Mesenchymal stem cell (in vitro differentiated cells and primary cell): ENCODE data around the gene ZNF81. TPM values are rescaled to one million over a fixed set of nuclear protein-coding genes. Genes with fewer than 3 reads are reported as not detected.
A peak's percentile ranks its signal among the peaks of the same experiment; 100 is the strongest.

Experiments
- DNase-seq: peaks from one replicate; pipeline ENCODE4 v3.0.0-alpha.2; 2013
- H2AFZ ChIP-seq: one replicate; pipeline ENCODE4 v1.6.1; 2013; ENCODE audit warnings: low read depth, mild to moderate bottlenecking, control low read depth, inconsistent platforms, low read length, moderate library complexity
- H2AK5ac ChIP-seq: 2 replicates; pipeline ENCODE4 v1.6.1; 2013; ENCODE audit warnings: low read length, moderate library complexity, mild to moderate bottlenecking, inconsistent platforms; ENCODE audit not compliant: severe bottlenecking
- H2BK120ac ChIP-seq: one replicate; pipeline ENCODE4 v1.6.1; 2013; ENCODE audit warnings: low read depth, mild to moderate bottlenecking, inconsistent platforms, low read length, moderate library complexity
- H2BK12ac ChIP-seq, 2 experiments: one replicate each; pipeline ENCODE4 v1.6.1; 2013; ENCODE audit warnings: inconsistent platforms in 2 of 2, low read length in 2 of 2, mild to moderate bottlenecking in 2 of 2, moderate library complexity in 2 of 2, control low read depth in 1 of 2
- H2BK15ac ChIP-seq: one replicate; pipeline ENCODE4 v1.6.1; 2013; ENCODE audit warnings: mild to moderate bottlenecking, low read depth, inconsistent platforms; ENCODE audit not compliant: poor library complexity, severe bottlenecking
- H2BK5ac ChIP-seq: 2 replicates; pipeline ENCODE4 v1.6.1; 2013; ENCODE audit warnings: low read depth, mild to moderate bottlenecking, low read length, control low read depth, inconsistent platforms; ENCODE audit not compliant: poor library complexity, severe bottlenecking
- H3K14ac ChIP-seq, 2 experiments: one replicate each; pipeline ENCODE4 v1.6.1; 2013; ENCODE audit warnings: inconsistent platforms in 2 of 2, low read length in 2 of 2, control low read depth in 1 of 2, mild to moderate bottlenecking in 1 of 2, moderate library complexity in 1 of 2
- H3K18ac ChIP-seq, 2 experiments: one replicate each; pipeline ENCODE4 v1.6.1; 2013; ENCODE audit warnings: inconsistent platforms in 2 of 2, low read length in 2 of 2, control low read depth in 1 of 2, low read depth in 1 of 2, mild to moderate bottlenecking in 1 of 2
- H3K23ac ChIP-seq, 2 experiments: one replicate each; pipeline ENCODE4 v1.6.1; 2013; ENCODE audit warnings: inconsistent platforms in 2 of 2, low read length in 2 of 2, mild to moderate bottlenecking in 2 of 2, moderate library complexity in 2 of 2, control low read depth in 1 of 2
- H3K27ac ChIP-seq: 2 replicates; pipeline ENCODE4 v1.5.1; 2013; ENCODE audit warnings: mild to moderate bottlenecking, moderate library complexity, low read length, control low read depth, inconsistent platforms; ENCODE audit not compliant: poor library complexity, severe bottlenecking
- H3K27me3 ChIP-seq, 2 experiments: 2 replicates each; pipeline versions ENCODE4 v1.6.1 to v1.7.0; 2013; ENCODE audit warnings: low read length in 2 of 2, mild to moderate bottlenecking in 2 of 2, moderate library complexity in 2 of 2, control low read depth in 1 of 2, inconsistent platforms in 1 of 2; ENCODE audit not compliant: control insufficient read depth in 1 of 2, insufficient read depth in 1 of 2
- H3K36me3 ChIP-seq, 2 experiments: 2 replicates each; pipeline versions ENCODE4 v1.6.1 to v1.7.0; 2013; ENCODE audit warnings: low read length in 2 of 2, control low read depth in 1 of 2, inconsistent platforms in 1 of 2, low read depth in 1 of 2, mild to moderate bottlenecking in 1 of 2; ENCODE audit not compliant: insufficient read depth in 2 of 2, control insufficient read depth in 1 of 2
- H3K4ac ChIP-seq, 2 experiments: one replicate each; pipeline ENCODE4 v1.6.1; 2013; ENCODE audit warnings: inconsistent platforms in 2 of 2, low read length in 2 of 2, mild to moderate bottlenecking in 2 of 2, moderate library complexity in 2 of 2, control low read depth in 1 of 2, low read depth in 1 of 2
- H3K4me1 ChIP-seq: 2 replicates; pipeline ENCODE4 v1.6.1; 2013; ENCODE audit warnings: low read depth, low read length, control low read depth; ENCODE audit not compliant: control insufficient read depth, insufficient read depth
- H3K4me2 ChIP-seq: 2 replicates; pipeline ENCODE4 v1.6.1; 2013; ENCODE audit warnings: low read length, mild to moderate bottlenecking, inconsistent platforms; ENCODE audit not compliant: poor library complexity, severe bottlenecking
- H3K4me3 ChIP-seq, 2 experiments: 2 replicates each; pipeline versions ENCODE4 v1.5.1 to v1.7.0; 2013; ENCODE audit warnings: low read length in 2 of 2, mild to moderate bottlenecking in 2 of 2, control low read depth in 1 of 2, low read depth in 1 of 2; ENCODE audit not compliant: insufficient read depth in 1 of 2
- H3K79me1 ChIP-seq: replicated peaks from 2 replicates; pipeline ENCODE4 v1.6.1; 2013; ENCODE audit warnings: mild to moderate bottlenecking, control low read depth, low read length, inconsistent platforms; ENCODE audit not compliant: poor library complexity, severe bottlenecking
- H3K9ac ChIP-seq: 2 replicates; pipeline ENCODE4 v1.7.0; 2013; ENCODE audit warnings: mild to moderate bottlenecking, low read length, moderate library complexity
- H3K9me3 ChIP-seq: 2 replicates; pipeline ENCODE4 v1.7.0; 2013; ENCODE audit warnings: mild to moderate bottlenecking, low read length; ENCODE audit not compliant: control insufficient read depth
- H4K8ac ChIP-seq: one replicate; pipeline ENCODE4 v1.6.1; 2013; ENCODE audit warnings: inconsistent platforms, mild to moderate bottlenecking, low read length, moderate library complexity
- H4K91ac ChIP-seq: one replicate; pipeline ENCODE4 v1.6.1; 2013; ENCODE audit warnings: mild to moderate bottlenecking, low read length, inconsistent platforms
- WGBS: methylation state at CpG from one replicate; pipeline ENCODE4 v1.1.7; 2013; ENCODE audit warnings: mixed read lengths; 5-methylcytosine and 5-hydroxymethylcytosine counted together
- polyA plus RNA-seq, 2 experiments: library from polyadenylated mRNA; stranded (reverse); fragments of 200-250 nt; gene quantifications; one replicate each; pipeline ENCODE4 v1.2.3, GENCODE V29; 2013

The ZNF81 gene
- 2.8 TPM for polyA plus RNA-seq (2013, experiment 1 of 2)
- 3.2 TPM for polyA plus RNA-seq (2013, experiment 2 of 2)

DNA sequence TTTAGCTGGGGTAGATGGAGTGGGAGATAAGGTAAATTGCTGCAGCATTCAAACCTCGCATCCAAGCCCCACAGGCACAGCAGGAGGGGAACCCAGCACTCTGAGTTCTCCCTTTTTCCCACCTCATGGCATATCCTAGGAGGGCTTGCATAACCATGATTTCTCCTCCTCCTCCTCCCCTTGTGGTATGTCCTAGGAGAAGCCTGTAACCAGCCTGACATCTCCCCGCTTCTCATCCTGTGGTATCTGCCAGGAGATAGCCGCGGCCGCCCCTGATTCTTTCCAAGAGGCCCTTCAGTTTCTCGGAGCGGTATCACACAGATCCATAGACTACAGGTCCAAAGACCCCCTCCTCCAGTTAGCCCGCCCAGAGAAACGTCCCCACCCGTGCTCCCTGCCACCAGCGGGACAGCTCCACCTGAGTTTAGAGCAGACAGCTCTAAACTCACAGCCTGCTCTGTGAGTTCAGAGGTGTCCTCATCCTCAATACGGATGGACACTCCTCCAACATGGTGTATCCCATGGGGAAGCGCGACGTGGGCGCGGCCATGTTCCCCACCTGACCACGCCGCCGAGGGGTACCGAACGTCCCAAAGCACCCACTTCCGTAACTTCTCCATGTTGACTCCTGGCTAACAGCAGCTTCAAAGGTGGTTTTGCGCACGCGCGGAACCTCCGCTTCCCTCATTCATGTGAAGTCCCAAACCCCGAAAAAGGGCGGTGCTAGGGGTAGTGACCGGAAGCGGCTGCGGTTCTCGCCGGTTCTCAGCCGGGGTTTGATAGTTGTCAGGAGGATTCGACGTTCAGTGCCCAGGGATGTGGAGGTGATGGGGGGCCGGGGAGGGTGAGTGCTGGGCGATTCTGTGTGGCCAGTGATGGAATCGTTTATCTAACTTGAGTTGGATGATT lies at the start of gene ZNF81:
ZNF81 (plus strand) TSS at position 739 of the 909 bp plus-strand sequence. CDS start 9,366 bp downstream, outside the sequence.
- no peak within 1 kb of the TSS for H3K4ac ChIP-seq
- H3K36me3 ChIP-seq, result no peaks in the 10 kb centered on the region
- H3K4me3 ChIP-seq, result peak within 1 kb of the TSS; percentile 72 to 85
- WGBS, result under 1% methylated on average over 34 of the region's 41 CpGs
- H3K18ac ChIP-seq, result peak within 1 kb of the TSS; percentile 70 to 86
- peaks cover 2% of the 10 kb centered on the region for H3K79me1 ChIP-seq
- H4K91ac ChIP-seq, result peak within 1 kb of the TSS; percentile 61
- H3K27me3 ChIP-seq, result no peaks in the 10 kb centered on the region
- H3K23ac ChIP-seq, result no peak within 1 kb of the TSS
- no peak within 1 kb of the TSS for H2BK120ac ChIP-seq
- H3K4me2 ChIP-seq, result peak within 1 kb of the TSS; percentile 54
- H2AFZ ChIP-seq, result peak within 1 kb of the TSS; percentile 29
- no peak within 1 kb of the TSS for H2BK15ac ChIP-seq
- H3K9me3 ChIP-seq, result no peaks in the 10 kb centered on the region
- H2AK5ac ChIP-seq, result no peak within 1 kb of the TSS
- peak within 1 kb of the TSS; percentile 72 for H4K8ac ChIP-seq
- peak within 1 kb of the TSS; percentile 94 for H3K9ac ChIP-seq
- H3K4me1 ChIP-seq, result peaks cover 2% of the 10 kb centered on the region
- H2BK12ac ChIP-seq, result no peak within 1 kb of the TSS
- H2BK5ac ChIP-seq, result no peak within 1 kb of the TSS
- peak; percentile 96 for DNase-seq
- H3K14ac ChIP-seq, result no peak within 1 kb of the TSS
- H3K27ac ChIP-seq, result peak within 1 kb of the TSS; percentile 86

DNA sequence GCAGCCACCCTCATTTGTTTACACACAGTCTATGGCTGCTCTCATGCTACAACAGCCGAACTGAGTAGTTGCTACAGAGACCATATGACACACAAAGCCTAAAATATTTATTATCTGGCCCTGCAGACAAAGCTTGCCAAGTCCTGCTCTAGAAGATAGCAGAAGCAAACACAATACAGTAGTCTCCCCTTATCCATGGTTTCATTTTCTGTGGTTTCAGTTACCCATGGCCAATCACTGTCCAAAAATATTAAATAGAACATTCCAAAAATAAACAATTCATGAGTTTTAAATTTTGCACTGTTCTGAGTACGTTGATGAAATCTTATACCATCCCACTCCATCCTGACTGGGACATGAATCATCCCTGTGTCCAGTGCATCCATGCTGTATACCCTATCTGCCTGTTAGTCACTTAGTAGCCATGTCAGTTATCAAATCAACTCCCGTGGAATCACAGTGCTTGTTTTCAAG lies 40.2 kb upstream of the ZNF81 start:
- Histone ChIP-seq H4K91ac (no peak overlapping the region), H2AK5ac (no peak overlapping the region), H3K9ac (peak overlapping the region; percentile 65), H2AFZ (no peak overlapping the region), H3K4me1 (no peaks in the 10 kb centered on the region), H3K27ac (no peak overlapping the region), H2BK12ac (no peak overlapping the region), H3K4me3 (no peak overlapping the region), H3K36me3 (no peaks in the 10 kb centered on the region), H3K79me1 (no peaks in the 10 kb centered on the region), H2BK15ac (no peak overlapping the region), H3K4ac (no peak overlapping the region), H4K8ac (no peak overlapping the region), H3K14ac (no peak overlapping the region), H3K18ac (no peak overlapping the region), H3K4me2 (no peak overlapping the region), H2BK5ac (no peak overlapping the region), H3K9me3 (no peaks in the 10 kb centered on the region), H3K23ac (no peak overlapping the region), H3K27me3 (peaks cover 0 to 4% of the 10 kb centered on the region in 2 experiments), H2BK120ac (no peak overlapping the region)
- DNase-seq, result peak; percentile 46
- 43% methylated on average over 2 of the region's 3 CpGs for WGBS

DNA sequence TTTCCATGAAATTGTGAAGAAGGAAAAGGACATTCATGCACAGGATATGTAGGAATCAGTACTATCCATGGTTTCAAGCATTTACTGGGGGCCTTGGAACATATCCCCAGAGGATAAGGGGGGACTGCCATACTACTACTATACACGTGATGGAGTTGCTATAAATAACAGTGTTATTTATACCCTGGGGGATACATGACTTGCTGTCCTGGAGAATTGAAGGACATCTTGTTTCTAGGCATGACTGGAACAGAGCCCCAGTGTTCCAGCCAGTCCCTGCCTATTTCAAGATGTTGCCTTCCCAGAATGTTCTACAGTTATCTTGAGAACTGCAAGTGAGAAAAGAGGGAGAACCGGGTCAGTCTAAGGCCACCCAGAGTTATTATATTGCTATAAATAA lies 39.6 kb upstream of the ZNF81 start:
- Histone ChIP-seq H3K9ac (peak overlapping the region; percentile 19), H3K18ac (no peak overlapping the region), H2BK15ac (no peak overlapping the region), H2BK120ac (no peak overlapping the region), H2AFZ (no peak overlapping the region), H3K14ac (no peak overlapping the region), H3K4me1 (no peaks in the 10 kb centered on the region), H2AK5ac (no peak overlapping the region), H2BK12ac (no peak overlapping the region), H3K79me1 (no peaks in the 10 kb centered on the region), H3K36me3 (no peaks in the 10 kb centered on the region), H3K27me3 (peaks cover 0 to 4% of the 10 kb centered on the region in 2 experiments), H4K91ac (no peak overlapping the region), H2BK5ac (no peak overlapping the region), H3K27ac (no peak overlapping the region), H3K23ac (no peak overlapping the region), H3K9me3 (no peaks in the 10 kb centered on the region), H3K4me3 (no peak overlapping the region), H3K4me2 (no peak overlapping the region), H3K4ac (no peak overlapping the region), H4K8ac (no peak overlapping the region)
- no peak for DNase-seq
- no CpG with 5 or more reads among the region's 2 CpGs for WGBS

DNA sequence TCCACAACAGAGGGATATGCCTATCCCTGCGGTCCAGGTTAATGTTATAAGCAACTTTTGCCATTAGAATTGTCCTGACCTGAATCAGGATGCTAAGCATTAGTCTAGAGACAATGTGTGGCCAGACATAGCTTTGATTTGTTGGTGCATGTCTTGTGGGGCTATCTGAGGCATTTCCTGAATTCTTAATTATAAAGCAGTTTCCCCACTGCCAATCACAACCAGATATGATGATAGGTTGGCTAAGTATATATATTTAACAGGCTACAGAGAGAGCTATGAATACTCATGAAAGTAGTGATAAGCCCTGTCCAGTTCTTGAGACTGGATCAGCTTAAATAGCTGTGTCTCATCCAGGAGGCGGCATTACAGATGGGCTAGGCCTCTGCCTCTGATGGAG lies 37.8 kb upstream of the ZNF81 start:
- H3K18ac ChIP-seq, result no peak overlapping the region
- no peaks in the 10 kb centered on the region for H3K4me1 ChIP-seq
- WGBS, result no CpG with 5 or more reads among the region's 2 CpGs

More for the DNA sequence above, 37.8 kb upstream of the ZNF81 start:
- H3K79me1 ChIP-seq, result no peaks in the 10 kb centered on the region
- H3K4ac ChIP-seq, result no peak overlapping the region
- no peak overlapping the region for H3K14ac ChIP-seq
- no peak overlapping the region for H2BK5ac ChIP-seq
- H3K9ac ChIP-seq, result no peak overlapping the region
- no peak overlapping the region for H2BK12ac ChIP-seq
- H3K27me3 ChIP-seq, result peaks cover 0 to 9% of the 10 kb centered on the region in 2 experiments
- no peaks in the 10 kb centered on the region for H3K9me3 ChIP-seq
- H3K36me3 ChIP-seq, result no peaks in the 10 kb centered on the region
- no peak for DNase-seq
- H2AK5ac ChIP-seq, result no peak overlapping the region
- no peak overlapping the region for H3K23ac ChIP-seq
- no peak overlapping the region for H2BK15ac ChIP-seq
- H3K4me2 ChIP-seq, result no peak overlapping the region
- no peak overlapping the region for H3K27ac ChIP-seq
- no peak overlapping the region for H4K91ac ChIP-seq
- H4K8ac ChIP-seq, result no peak overlapping the region
- H2BK120ac ChIP-seq, result no peak overlapping the region
- H3K4me3 ChIP-seq, result no peak overlapping the region
- H2AFZ ChIP-seq, result no peak overlapping the region
